ENCODE results near the gene MARK3. TPM values are rescaled to one million over a fixed set of nuclear protein-coding genes. Genes with fewer than 3 reads are reported as not detected.

The MARK3 gene
- total RNA-seq, 2 experiments from 2014 or later = 68.4 to 69.2 TPM

DNA sequence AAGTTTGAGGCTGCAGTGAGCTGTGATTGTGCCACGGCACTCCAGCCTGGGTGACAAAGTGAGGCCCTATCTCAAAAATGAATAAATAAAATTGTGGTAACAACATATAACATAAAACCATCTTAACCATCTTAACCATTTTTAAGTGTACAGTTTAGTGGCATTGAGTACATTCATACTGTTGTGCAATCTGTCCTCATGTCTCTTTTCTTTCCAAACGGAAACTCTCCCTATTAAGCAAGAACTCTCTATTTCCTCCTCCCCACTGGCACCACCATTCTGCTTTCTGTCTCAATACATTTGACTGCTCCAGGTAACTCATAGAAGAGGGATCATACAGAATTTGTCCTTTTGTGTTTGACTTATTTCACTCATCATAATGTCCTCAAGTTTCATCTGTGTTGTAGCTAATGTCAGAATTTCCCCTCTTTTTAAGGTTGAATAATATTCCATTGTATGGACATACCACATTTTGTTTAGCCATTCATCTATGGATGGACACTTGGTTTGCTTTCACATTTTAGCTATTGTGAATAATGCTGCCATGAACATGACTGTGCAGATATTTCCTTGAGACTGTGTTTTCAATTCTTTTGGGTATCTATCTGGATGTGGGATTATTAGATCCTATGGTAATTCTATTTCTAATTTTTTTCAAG lies 4.4 kb upstream of the MARK3 start:
- POLR2A ChIA-PET = interaction anchor here (0.7 to 1.1 kb wide), 3 partner anchors 36 to 142 kb away, joined by 3 to 4 read pairs (median 3); no protein-coding TSS in a partner anchor
- Mint-ChIP-seq H3K4me1 (ENCODE audit: low read depth) (peaks cover 15% of the 10 kb centered on the region), H3K27me3 (peaks cover 5% of the 10 kb centered on the region), H3K27ac (no peak overlapping the region), H3K9me3 (no peaks in the 10 kb centered on the region), H3K4me3 (no peak overlapping the region), H3K36me3 (ENCODE audit: low read depth) (peaks cover under 1% of the 10 kb centered on the region)
- intact Hi-C loops (cut with micrococcal nuclease) = no loop called here
- TF ChIP-seq, protein P1, sequence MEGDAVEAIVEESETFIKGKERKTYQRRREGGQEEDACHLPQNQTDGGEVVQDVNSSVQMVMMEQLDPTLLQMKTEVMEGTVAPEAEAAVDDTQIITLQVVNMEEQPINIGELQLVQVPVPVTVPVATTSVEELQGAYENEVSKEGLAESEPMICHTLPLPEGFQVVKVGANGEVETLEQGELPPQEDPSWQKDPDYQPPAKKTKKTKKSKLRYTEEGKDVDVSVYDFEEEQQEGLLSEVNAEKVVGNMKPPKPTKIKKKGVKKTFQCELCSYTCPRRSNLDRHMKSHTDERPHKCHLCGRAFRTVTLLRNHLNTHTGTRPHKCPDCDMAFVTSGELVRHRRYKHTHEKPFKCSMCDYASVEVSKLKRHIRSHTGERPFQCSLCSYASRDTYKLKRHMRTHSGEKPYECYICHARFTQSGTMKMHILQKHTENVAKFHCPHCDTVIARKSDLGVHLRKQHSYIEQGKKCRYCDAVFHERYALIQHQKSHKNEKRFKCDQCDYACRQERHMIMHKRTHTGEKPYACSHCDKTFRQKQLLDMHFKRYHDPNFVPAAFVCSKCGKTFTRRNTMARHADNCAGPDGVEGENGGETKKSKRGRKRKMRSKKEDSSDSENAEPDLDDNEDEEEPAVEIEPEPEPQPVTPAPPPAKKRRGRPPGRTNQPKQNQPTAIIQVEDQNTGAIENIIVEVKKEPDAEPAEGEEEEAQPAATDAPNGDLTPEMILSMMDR (IDR thresholded peaks at IDR 0.05) = no peak
- DNase-seq (no peak), ATAC-seq (no peak)
- CTCF ChIA-PET = interaction anchor here (2.4 kb wide), 1 partner anchor 10 kb away, joined by 14 read pairs; no protein-coding TSS in a partner anchor

DNA sequence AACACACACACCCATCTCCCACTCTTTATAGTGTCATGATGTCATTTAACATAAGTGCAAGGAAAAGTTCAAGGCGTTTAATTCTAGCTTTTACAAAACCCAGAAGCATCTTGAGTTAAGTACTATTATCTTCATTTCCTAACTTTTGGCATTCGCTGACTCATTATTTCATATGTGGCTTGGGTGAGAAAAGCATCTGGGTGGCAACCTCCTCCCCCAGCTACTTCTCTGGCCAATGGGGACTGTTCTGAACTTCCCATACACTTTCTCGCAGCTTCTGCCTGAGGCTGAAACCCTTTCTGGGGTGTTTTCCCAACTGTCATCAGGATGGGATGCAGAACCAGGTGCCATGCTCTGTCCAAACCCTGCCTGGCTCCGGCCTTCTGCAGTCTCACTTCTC lies 2.8 kb upstream of the MARK3 start:
- ChIA-PET POLR2A (interaction anchor here (1.0 kb wide), 1 partner anchor 42 kb away, joined by 4 read pairs; no protein-coding TSS in a partner anchor), CTCF (interaction anchor here (0.6 to 2.4 kb wide), 3 partner anchors 8 to 14 kb away, joined by 3 to 14 read pairs (median 3); no protein-coding TSS in a partner anchor)
- H3K9me3 Mint-ChIP-seq = no peaks in the 10 kb centered on the region
- peaks cover 5% of the 10 kb centered on the region for H3K27me3 Mint-ChIP-seq
- peaks cover 17% of the 10 kb centered on the region for H3K4me1 Mint-ChIP-seq (ENCODE audit: low read depth)
- TF ChIP-seq, protein P1 (IDR thresholded peaks at IDR 0.05) = no peak
- no peak overlapping the region for H3K27ac Mint-ChIP-seq
- H3K36me3 Mint-ChIP-seq (ENCODE audit: low read depth) = peaks cover 6% of the 10 kb centered on the region
- ATAC-seq (no peak), DNase-seq (no peak)
- H3K4me3 Mint-ChIP-seq = no peak overlapping the region
- intact Hi-C loops (cut with micrococcal nuclease) = no loop called here

DNA sequence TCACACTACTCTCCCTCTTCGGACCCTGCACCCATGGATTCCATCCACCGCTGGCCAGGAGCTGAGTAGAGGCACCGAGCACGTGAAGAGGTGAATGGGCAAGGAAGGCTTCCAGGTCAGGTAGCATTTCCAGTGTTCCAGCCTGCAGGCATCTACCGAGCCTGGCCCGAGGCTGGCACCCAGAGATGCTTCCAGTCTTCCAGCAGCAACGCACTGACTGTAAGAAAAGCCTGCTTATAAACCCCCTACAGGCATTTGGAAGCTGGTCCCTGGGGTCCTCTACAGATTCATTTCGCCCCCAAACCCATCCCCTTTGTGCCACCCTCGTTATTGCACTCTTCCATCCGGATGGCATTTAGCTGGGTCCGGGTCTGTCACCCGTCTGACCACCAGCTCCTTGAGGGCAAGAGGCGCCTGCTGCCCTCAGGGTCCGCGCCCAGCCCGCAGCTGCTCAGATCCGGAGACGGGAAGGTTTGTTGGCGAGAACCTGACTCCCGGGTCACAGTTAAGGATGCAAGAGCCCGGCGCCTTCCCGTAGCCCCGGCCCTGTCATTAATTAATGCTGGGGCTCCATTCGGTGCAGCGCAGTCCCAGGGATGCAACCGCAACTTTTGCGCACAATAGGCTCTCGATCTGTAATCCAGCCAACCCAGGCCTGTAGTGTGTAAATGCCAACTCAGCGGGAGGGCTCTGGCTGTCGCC lies 614 bp upstream of the MARK3 start:
- Mint-ChIP-seq H3K36me3 (ENCODE audit: low read depth) (peaks cover 13% of the 10 kb centered on the region), H3K9me3 (no peaks in the 10 kb centered on the region), H3K27me3 (peaks cover 4% of the 10 kb centered on the region), H3K4me1 (ENCODE audit: low read depth) (peaks cover 30% of the 10 kb centered on the region), H3K4me3 (peak overlapping the region; percentile 99), H3K27ac (peak overlapping the region; percentile 88)
- intact Hi-C loops (cut with micrococcal nuclease) = loop anchor here (5.0 kb wide), 1 partner anchor 47 kb away; no protein-coding TSS in a partner anchor
- no peak for DNase-seq
- POLR2A ChIA-PET = interaction anchor here (0.7 to 1.9 kb wide), 9 partner anchors 11 to 55 kb away, joined by 3 to 10 read pairs (median 4); no protein-coding TSS in a partner anchor
- CTCF ChIA-PET = interaction anchor here (0.8 to 1.7 kb wide), 5 partner anchors 8 to 31 kb away, joined by 3 to 5 read pairs (median 3); no protein-coding TSS in a partner anchor
- TF ChIP-seq, protein P1 (IDR thresholded peaks at IDR 0.05) = no peak
- ATAC-seq = no peak

DNA sequence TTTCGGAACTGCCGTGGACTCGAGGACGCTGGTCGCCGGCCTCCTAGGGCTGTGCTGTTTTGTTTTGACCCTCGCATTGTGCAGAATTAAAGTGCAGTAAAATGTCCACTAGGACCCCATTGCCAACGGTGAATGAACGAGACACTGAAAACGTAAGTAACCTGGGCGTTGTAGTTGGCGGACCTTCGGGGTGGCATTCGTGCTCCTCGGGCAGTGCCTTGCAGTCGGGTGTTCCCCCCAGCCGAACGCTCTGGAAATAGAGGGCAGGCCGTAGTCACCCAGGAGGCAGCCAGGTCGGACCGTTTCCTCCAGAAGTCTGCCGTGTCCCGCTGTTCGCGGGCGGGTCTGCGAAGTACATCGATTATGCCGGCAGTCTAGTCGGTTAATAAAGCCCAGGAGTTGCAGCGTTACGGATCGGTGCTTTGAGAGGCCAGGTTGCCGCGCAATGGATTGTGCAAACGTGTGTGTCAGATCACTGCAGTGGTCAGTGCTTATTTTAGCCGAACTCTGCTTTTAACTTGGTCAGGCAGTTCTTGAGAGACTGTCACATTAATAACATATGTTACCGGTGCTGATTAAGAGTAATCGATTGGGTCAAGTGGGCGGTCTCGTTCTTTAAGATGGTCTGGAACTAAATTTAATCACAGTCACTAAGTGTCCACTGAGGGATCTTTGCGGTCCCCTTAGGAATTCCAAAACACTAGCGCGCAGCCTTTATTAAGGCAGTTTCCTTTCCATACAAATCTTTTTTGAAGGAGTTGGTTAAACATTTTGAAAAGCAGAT lies 906 bp downstream of the MARK3 start:
- Mint-ChIP-seq H3K27ac (peak overlapping the region; percentile 93), H3K4me1 (ENCODE audit: low read depth) (peaks cover 41% of the 10 kb centered on the region), H3K4me3 (peak overlapping the region; percentile 99), H3K36me3 (ENCODE audit: low read depth) (peaks cover 16% of the 10 kb centered on the region), H3K27me3 (no peaks in the 10 kb centered on the region), H3K9me3 (no peaks in the 10 kb centered on the region)
- CTCF ChIA-PET = no interaction called here
- ATAC-seq (no peak), DNase-seq (peak; percentile 59)
- TF ChIP-seq, protein P1 (IDR thresholded peaks at IDR 0.05) = no peak
- intact Hi-C loops (cut with micrococcal nuclease) = loop anchor here (5.0 kb wide), 1 partner anchor 49 kb away; no protein-coding TSS in a partner anchor
- POLR2A ChIA-PET = interaction anchor here (0.5 to 1.0 kb wide), 3 partner anchors 12 to 41 kb away, joined by 3 to 5 read pairs (median 3); no protein-coding TSS in a partner anchor
